BJ (cell line): ENCODE data around the gene THRSP. TPM values are rescaled to one million over a fixed set of nuclear protein-coding genes. Genes with fewer than 3 reads are reported as not detected.

Experiments
- polyA plus RNA-seq: library from polyadenylated mRNA; depleted of rRNA; stranded (reverse); fragments of >200 nt; gene quantifications from 2 replicates; pipeline ENCODE4 v1.2.3, GENCODE V29; 2011; rRNA removed

Gene THRSP
- polyA plus RNA-seq, 1 experiment: not detected

Other genes starting within 250 kb of the THRSP start
- gene RSF1, start 243.1 kb upstream of the THRSP start, polyA plus RNA-seq: 6.0 and 12.0 TPM in 2 replicates
- gene AAMDC, start 242.7 kb upstream of the THRSP start, polyA plus RNA-seq: 33.0 and 46.9 TPM in 2 replicates
- gene INTS4, start 69.2 kb upstream of the THRSP start, polyA plus RNA-seq: 16.8 and 18.9 TPM in 2 replicates
- 1.8 and 2.1 TPM in 2 replicates for gene KCTD14, start 40.6 kb upstream of the THRSP start, polyA plus RNA-seq
- 145 and 150 TPM in 2 replicates for gene NDUFC2, start 16.0 kb downstream of the THRSP start, polyA plus RNA-seq
- gene ALG8, start 75.8 kb downstream of the THRSP start, polyA plus RNA-seq: 33.9 and 69.3 TPM in 2 replicates
- 11.8 and 16.3 TPM in 2 replicates for gene KCTD21, start 124.8 kb downstream of the THRSP start, polyA plus RNA-seq
- gene USP35, start 125.1 kb downstream of the THRSP start, polyA plus RNA-seq: 4.2 and 6.3 TPM in 2 replicates